Liver (tissue), 9 donors: ENCODE results near the gene LTB4R2. TPM values are rescaled to one million over a fixed set of nuclear protein-coding genes. Genes with fewer than 3 reads are reported as not detected.

Experiments
- DNase-seq: peaks from one replicate; pipeline ENCODE4 v3.0.0-alpha.2; 2017; ENCODE audit warnings: low spot score
- H3K27ac ChIP-seq, 2 donors: one replicate each; pipeline ENCODE4 v1.7.0; 2013; ENCODE audit warnings: inconsistent platforms in 2 of 2, low read length in 2 of 2, control low read depth in 1 of 2, low read depth in 1 of 2, mild to moderate bottlenecking in 1 of 2
- H3K27me3 ChIP-seq, 4 donors: one replicate each; pipeline versions ENCODE4 v1.6.1 to v1.7.0; 2013; ENCODE audit warnings: low read length in 3 of 4, inconsistent platforms in 1 of 4, mild to moderate bottlenecking in 1 of 4, moderate library complexity in 1 of 4; ENCODE audit not compliant: control insufficient read depth in 4 of 4, insufficient read depth in 4 of 4
- H3K36me3 ChIP-seq, 4 donors: one replicate each; pipeline versions ENCODE4 v1.6.1 to v1.7.0; 2013; ENCODE audit warnings: low read length in 3 of 4, mild to moderate bottlenecking in 3 of 4, low read depth in 1 of 4, moderate library complexity in 1 of 4; ENCODE audit not compliant: control insufficient read depth in 4 of 4, insufficient read depth in 3 of 4
- H3K4me1 ChIP-seq, 4 donors: one replicate each; pipeline versions ENCODE4 v1.6.1 to v1.7.0; 2013; ENCODE audit warnings: low read length in 3 of 4, mild to moderate bottlenecking in 3 of 4, moderate library complexity in 1 of 4; ENCODE audit not compliant: control insufficient read depth in 4 of 4, insufficient read depth in 4 of 4
- H3K4me3 ChIP-seq, 3 donors: one replicate each; pipeline versions ENCODE4 v1.6.1 to v1.7.0; 2013; ENCODE audit warnings: low read length in 3 of 3, control low read depth in 1 of 3, low read depth in 1 of 3, mild to moderate bottlenecking in 1 of 3
- H3K9ac ChIP-seq, 2 donors: one replicate each; pipeline ENCODE4 v1.7.0; 2013; ENCODE audit warnings: low read length in 2 of 2, mild to moderate bottlenecking in 2 of 2, moderate library complexity in 2 of 2, control low read depth in 1 of 2, low read depth in 1 of 2
- H3K9me3 ChIP-seq, 4 donors: one replicate each; pipeline versions ENCODE4 v1.6.1 to v1.7.0; 2013; ENCODE audit warnings: low read length in 3 of 4; ENCODE audit not compliant: control insufficient read depth in 4 of 4
- EGR1 ChIP-seq, 2 donors: IDR thresholded peaks; 2 replicates each; pipeline ENCODE4 v1.6.1; 2016 to 2018; ENCODE audit warnings: antibody characterized with exemption in 2 of 2, low read depth in 2 of 2
- FOXA2 ChIP-seq: IDR thresholded peaks from 2 replicates; pipeline ENCODE4 v1.6.1; 2016; ENCODE audit warnings: antibody characterized with exemption
- HNF4A ChIP-seq, 2 donors: conservative IDR thresholded peaks; 2 replicates each; pipeline ENCODE4 v1.6.1; 2016; ENCODE audit warnings: antibody characterized with exemption in 2 of 2, mild to moderate bottlenecking in 2 of 2
- HNF4G ChIP-seq: IDR thresholded peaks from 2 replicates; pipeline ENCODE4 v1.6.1; 2016; ENCODE audit warnings: antibody characterized with exemption
- JUND ChIP-seq, 2 donors: IDR thresholded peaks; 2 replicates each; pipeline ENCODE4 v1.6.1; 2016; ENCODE audit warnings: antibody characterized with exemption in 2 of 2
- RAD21 ChIP-seq, 2 donors: IDR thresholded peaks; 2 replicates each; pipeline ENCODE4 v1.6.1; 2016; ENCODE audit warnings: antibody characterized with exemption in 2 of 2, mild to moderate bottlenecking in 2 of 2
- REST ChIP-seq: IDR thresholded peaks from 2 replicates; pipeline ENCODE4 v1.6.1; 2016; ENCODE audit warnings: antibody characterized with exemption, mild to moderate bottlenecking
- RXRA ChIP-seq, 2 donors: IDR thresholded peaks; 2 replicates each; pipeline ENCODE4 v1.6.1; 2017 to 2018; ENCODE audit warnings: antibody characterized with exemption in 2 of 2, mild to moderate bottlenecking in 1 of 2
- WGBS: extraction: QIAGEN DNeasy Blood & Tissue Kit; methylation state at CpG from one replicate; pipeline ENCODE4 v1.1.7; 2013; 5-methylcytosine and 5-hydroxymethylcytosine counted together
- polyA plus RNA-seq, 2 donors: library from polyadenylated mRNA; stranded (reverse) in 1 of 2; unstranded in 1 of 2; fragments of 200-250 nt in 1 of 2; fragments of >200 nt in 1 of 2; fragmentation: Nextera tagmentation in 1 of 2; extraction: Ambion mirVana in 1 of 2; gene quantifications; one replicate each; pipeline versions ENCODE4 v1.2.1 to v1.2.3, GENCODE V29; 2013 to 2015
- total RNA-seq, 2 donors: library from RNA; depleted of rRNA; stranded (reverse); fragments of >200 nt; gene quantifications; one replicate each; pipeline ENCODE4 v1.2.3, GENCODE V29; 2014
- TF ChIP-seq, protein P1 (sequence below): fragments of 150-350 bp; IDR thresholded peaks from 2 replicates; pipeline ENCODE4 v1.5.1; 2017; ENCODE audit warnings: improper control_type of control experiment, low read depth, low read length; ENCODE audit not compliant: missing input control
- TF ChIP-seq, protein P2 (sequence below): IDR thresholded peaks from 2 replicates; pipeline ENCODE4 v1.6.1; 2016; ENCODE audit warnings: antibody characterized with exemption
- donor health status: healthy.
- donor health status: healthy.
- donor health status: healthy.
- donor health status: healthy.
- donor health status: healthy.

Gene LTB4R2
- total and polyA plus RNA-seq, 4 donors, result 0.28 to 11.3 (median 1.9) TPM

DNA sequence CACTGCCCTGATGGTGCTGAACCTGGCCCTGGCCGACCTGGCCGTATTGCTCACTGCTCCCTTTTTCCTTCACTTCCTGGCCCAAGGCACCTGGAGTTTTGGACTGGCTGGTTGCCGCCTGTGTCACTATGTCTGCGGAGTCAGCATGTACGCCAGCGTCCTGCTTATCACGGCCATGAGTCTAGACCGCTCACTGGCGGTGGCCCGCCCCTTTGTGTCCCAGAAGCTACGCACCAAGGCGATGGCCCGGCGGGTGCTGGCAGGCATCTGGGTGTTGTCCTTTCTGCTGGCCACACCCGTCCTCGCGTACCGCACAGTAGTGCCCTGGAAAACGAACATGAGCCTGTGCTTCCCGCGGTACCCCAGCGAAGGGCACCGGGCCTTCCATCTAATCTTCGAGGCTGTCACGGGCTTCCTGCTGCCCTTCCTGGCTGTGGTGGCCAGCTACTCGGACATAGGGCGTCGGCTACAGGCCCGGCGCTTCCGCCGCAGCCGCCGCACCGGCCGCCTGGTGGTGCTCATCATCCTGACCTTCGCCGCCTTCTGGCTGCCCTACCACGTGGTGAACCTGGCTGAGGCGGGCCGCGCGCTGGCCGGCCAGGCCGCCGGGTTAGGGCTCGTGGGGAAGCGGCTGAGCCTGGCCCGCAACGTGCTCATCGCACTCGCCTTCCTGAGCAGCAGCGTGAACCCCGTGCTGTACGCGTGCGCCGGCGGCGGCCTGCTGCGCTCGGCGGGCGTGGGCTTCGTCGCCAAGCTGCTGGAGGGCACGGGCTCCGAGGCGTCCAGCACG, 6.1 kb downstream of the LTB4R2 start (continued):
- TF ChIP-seq, protein P1, sequence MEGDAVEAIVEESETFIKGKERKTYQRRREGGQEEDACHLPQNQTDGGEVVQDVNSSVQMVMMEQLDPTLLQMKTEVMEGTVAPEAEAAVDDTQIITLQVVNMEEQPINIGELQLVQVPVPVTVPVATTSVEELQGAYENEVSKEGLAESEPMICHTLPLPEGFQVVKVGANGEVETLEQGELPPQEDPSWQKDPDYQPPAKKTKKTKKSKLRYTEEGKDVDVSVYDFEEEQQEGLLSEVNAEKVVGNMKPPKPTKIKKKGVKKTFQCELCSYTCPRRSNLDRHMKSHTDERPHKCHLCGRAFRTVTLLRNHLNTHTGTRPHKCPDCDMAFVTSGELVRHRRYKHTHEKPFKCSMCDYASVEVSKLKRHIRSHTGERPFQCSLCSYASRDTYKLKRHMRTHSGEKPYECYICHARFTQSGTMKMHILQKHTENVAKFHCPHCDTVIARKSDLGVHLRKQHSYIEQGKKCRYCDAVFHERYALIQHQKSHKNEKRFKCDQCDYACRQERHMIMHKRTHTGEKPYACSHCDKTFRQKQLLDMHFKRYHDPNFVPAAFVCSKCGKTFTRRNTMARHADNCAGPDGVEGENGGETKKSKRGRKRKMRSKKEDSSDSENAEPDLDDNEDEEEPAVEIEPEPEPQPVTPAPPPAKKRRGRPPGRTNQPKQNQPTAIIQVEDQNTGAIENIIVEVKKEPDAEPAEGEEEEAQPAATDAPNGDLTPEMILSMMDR, result peak; percentile 25
- TF ChIP-seq JUND (IDR thresholded peaks at IDR 0.05), result no peak

DNA sequence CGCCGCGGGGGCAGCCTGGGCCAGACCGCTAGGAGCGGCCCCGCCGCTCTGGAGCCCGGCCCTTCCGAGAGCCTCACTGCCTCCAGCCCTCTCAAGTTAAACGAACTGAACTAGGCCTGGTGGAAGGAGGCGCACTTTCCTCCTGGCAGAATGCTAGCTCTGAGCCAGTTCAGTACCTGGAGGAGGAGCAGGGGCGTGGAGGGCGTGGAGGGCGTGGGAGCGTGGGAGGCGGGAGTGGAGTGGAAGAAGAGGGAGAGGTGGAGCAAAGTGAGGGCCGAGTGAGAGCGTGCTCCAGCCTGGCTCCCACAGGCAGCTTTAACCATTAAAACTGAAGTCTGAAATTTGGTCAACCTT, 6.6 kb downstream of the LTB4R2 start:
- Histone ChIP-seq H3K9ac (no peak overlapping the region), H3K9me3 (no peaks in the 10 kb centered on the region), H3K4me3 (no peak overlapping the region), H3K27me3 (no peaks in the 10 kb centered on the region), H3K27ac (no peak overlapping the region), H3K4me1 (peaks cover 4 to 14% (median 8%) of the 10 kb centered on the region in 4 donors), H3K36me3 (no peaks in the 10 kb centered on the region)
- TF ChIP-seq HNF4G (no peak), FOXA2 (no peak), RXRA (IDR thresholded peaks at IDR 0.05) (no peak), EGR1 (IDR thresholded peaks at IDR 0.05; ENCODE audit: low read depth in 2 of 2) (no peak), HNF4A (conservative IDR thresholded peaks at IDR 0.05) (no peak), REST (no peak), RAD21 (IDR thresholded peaks at IDR 0.05) (no peak)
- TF ChIP-seq, protein P2, sequence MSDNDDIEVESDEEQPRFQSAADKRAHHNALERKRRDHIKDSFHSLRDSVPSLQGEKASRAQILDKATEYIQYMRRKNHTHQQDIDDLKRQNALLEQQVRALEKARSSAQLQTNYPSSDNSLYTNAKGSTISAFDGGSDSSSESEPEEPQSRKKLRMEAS, result no peak
- DNase-seq, result no peak
- 71% methylated on average over 18 of the region's 18 CpGs for WGBS

DNA sequence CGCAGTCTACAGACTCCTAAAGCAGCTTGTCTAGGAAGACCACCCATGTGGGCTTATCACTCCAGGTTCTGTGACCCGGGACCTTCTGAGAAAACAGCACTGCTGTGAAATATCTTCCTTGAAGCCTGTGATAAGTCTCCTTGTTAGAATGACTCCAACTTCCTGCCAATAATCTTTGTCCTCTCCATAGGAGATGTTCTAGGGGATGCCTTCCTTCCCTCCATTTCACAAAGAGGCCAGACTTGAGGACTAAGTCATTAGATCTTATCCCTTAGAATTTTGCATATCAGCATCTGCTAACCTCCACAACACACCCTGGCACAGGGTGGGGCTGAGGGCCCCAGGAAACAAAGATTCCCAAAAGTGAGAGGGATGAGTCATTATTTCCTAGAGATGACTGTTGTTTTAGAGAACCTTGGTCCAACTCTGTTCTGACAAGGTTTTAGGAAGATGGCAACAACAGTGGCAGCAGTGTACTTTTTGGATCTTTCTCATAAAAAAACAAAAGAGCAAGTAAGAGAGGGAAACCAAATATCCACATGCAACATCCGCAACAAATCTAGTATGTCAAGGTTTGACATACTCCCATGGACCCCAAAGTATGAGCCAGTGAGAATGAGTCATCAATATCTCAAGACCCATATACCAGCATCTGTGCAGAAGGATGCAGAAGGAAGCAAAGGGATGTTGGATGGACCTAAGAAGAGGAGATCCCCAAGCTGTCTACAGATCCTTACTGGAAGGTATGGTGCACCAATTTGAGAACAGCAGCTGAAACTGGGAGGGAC, 7.4 kb downstream of the LTB4R2 start:
- WGBS, result 82% methylated on average over 3 of the region's 3 CpGs
- TF ChIP-seq, protein P1, result no peak
- TF ChIP-seq JUND (IDR thresholded peaks at IDR 0.05), result peak in 1 of 2 donors; percentile 29
- Histone ChIP-seq H3K9ac (no peak overlapping the region), H3K9me3 (no peaks in the 10 kb centered on the region), H3K27ac (no peak overlapping the region), H3K36me3 (no peaks in the 10 kb centered on the region), H3K4me1 (peaks cover 3 to 6% (median 5%) of the 10 kb centered on the region in 4 donors), H3K4me3 (no peak overlapping the region), H3K27me3 (no peaks in the 10 kb centered on the region)
- no peak for DNase-seq
